Esophagus (tissue), 2 donors: ENCODE measurements around the gene RASSF7. TPM values are rescaled to one million over a fixed set of nuclear protein-coding genes. Genes with fewer than 3 reads are reported as not detected.

Experiments used
- H3K27ac ChIP-seq, 2 donors: one replicate each; pipeline ENCODE4 v1.5.1; 2013; ENCODE audit warnings: low read depth in 2 of 2, mild to moderate bottlenecking in 2 of 2, inconsistent platforms in 1 of 2, low read length in 1 of 2, moderate library complexity in 1 of 2
- H3K27me3 ChIP-seq, 2 donors: one replicate each; pipeline ENCODE4 v1.6.1; 2013; ENCODE audit warnings: low read length in 2 of 2, control low read depth in 1 of 2, mild to moderate bottlenecking in 1 of 2; ENCODE audit not compliant: insufficient read depth in 2 of 2, control insufficient read depth in 1 of 2
- H3K36me3 ChIP-seq, 2 donors: one replicate each; pipeline ENCODE4 v1.6.1; 2013; ENCODE audit warnings: low read length in 1 of 2; ENCODE audit not compliant: control insufficient read depth in 2 of 2, insufficient read depth in 2 of 2
- H3K4me1 ChIP-seq, 2 donors: one replicate each; pipeline ENCODE4 v1.6.1; 2013; ENCODE audit warnings: low read length in 1 of 2; ENCODE audit not compliant: control insufficient read depth in 2 of 2, insufficient read depth in 2 of 2
- H3K4me3 ChIP-seq, 2 donors: one replicate each; pipeline ENCODE4 v1.5.1; 2013; ENCODE audit warnings: low read length in 2 of 2, mild to moderate bottlenecking in 2 of 2, low read depth in 1 of 2, moderate library complexity in 1 of 2
- H3K9me3 ChIP-seq, 2 donors: one replicate each; pipeline ENCODE4 v1.6.1; 2013; ENCODE audit warnings: mild to moderate bottlenecking in 2 of 2, low read depth in 1 of 2, low read length in 1 of 2, moderate library complexity in 1 of 2; ENCODE audit not compliant: control insufficient read depth in 2 of 2, insufficient read depth in 1 of 2
- WGBS, 2 donors: extraction: QIAGEN DNeasy Blood & Tissue Kit; methylation state at CpG; one replicate each; pipeline ENCODE4 v1.1.7; 2013; 5-methylcytosine and 5-hydroxymethylcytosine counted together
- polyA plus RNA-seq, 2 donors: library from polyadenylated mRNA; stranded (reverse); fragments of 200-250 nt; gene quantifications; one replicate each; pipeline ENCODE4 v1.2.3, GENCODE V29; 2013
- donor health status: healthy with polysubstance abuse.
- donor health status: Bipolar disorder and iron deficiency.

RASSF7 gene
- polyA plus RNA-seq, 2 donors, result 46.6 to 82.4 TPM

- no peaks in the 10 kb centered on the region for H3K27me3 ChIP-seq
- H3K36me3 ChIP-seq, result peaks cover 4 to 25% of the 10 kb centered on the region in 2 donors
- no peak overlapping the region for H3K27ac ChIP-seq
- H3K9me3 ChIP-seq, result no peaks in the 10 kb centered on the region
- WGBS, 2 donors, result 82 to 84% methylated on average over 17 of the region's 17 CpGs
- peaks cover 12 to 25% of the 10 kb centered on the region in 2 donors for H3K4me1 ChIP-seq
- H3K4me3 ChIP-seq, result no peak overlapping the region
Observed at GRCh38 chr11:581752-582151, 21.0 kb downstream of the RASSF7 start.

DNA sequence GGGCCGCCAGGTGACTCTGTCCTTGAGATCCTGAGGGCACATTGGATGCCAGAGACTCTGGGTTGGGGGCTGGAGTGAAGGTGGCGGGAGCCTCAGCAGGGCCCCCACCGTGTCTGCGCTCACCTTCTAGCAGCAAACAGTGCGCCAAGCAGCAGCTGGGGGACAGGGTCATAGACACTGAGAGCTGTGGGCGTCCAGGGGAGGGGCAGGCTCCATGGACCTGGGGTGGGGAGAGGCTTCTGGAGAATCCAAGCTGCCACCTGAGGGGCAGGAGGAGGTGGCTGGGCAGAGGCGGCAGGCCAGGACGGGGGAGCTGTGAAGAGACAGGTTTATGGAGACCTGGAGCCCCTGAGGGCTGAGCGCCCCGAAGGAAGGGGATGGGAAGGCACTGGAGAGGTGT, 23.5 kb downstream of the RASSF7 start:
- 97% methylated on average over 10 of the region's 10 CpGs for WGBS, 2 donors
- Histone ChIP-seq H3K4me3 (no peak overlapping the region), H3K9me3 (no peaks in the 10 kb centered on the region), H3K36me3 (peaks cover 14 to 37% of the 10 kb centered on the region in 2 donors), H3K27ac (no peak overlapping the region), H3K4me1 (peaks cover 2 to 10% of the 10 kb centered on the region in 2 donors), H3K27me3 (no peaks in the 10 kb centered on the region)

DNA sequence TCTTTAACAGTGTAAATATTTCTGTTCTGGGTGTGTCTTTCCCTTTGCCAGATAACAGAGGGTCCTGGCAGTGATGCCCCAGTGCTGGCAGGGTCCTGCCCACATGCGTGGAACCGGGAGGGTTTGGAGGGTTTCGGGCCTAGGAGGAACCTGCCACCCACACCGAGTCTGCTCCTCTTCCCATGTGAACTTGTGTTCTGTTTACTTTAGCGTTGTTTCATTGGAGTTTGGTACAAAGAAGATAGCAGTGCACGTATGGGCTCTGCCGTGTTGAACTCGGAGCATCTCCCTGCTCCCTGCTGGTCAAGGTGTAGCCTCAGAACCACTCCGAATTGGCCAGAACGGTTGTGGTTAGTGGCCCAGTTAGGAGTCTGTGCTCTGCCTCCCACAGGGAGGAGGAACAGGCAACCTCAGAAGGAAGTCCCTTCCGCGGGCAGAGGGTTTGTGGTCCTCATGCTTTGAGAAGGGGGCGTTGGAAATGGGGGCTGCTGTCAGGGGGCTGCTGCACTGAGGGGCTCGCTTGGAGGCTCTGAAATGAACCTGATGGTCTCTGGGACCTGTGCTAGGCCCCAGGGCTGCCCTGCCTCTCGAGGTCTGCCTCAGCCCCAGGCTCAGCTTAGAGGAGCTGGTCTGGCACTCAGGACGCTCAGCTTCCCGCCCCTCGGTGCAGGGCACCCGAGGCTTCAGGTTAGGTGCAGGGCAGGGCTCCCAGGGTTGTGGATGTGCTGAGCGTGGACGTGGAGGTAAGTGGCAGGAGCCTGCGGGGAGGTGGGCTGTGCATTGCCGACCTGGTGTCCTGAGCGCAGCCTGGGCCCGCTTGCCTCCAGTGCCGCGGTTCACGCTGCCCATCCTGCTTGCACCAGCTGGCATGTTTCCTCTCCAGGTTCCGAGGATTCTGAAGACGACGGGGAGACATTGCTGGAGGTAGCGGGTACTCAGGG, 25.9 kb downstream of the RASSF7 start:
- 86 to 88% methylated on average over 32 of the region's 32 CpGs for WGBS, 2 donors
- Histone ChIP-seq H3K36me3 (peaks cover 14 to 48% of the 10 kb centered on the region in 2 donors), H3K4me3 (no peak overlapping the region), H3K4me1 (peaks cover 0 to 2% of the 10 kb centered on the region in 2 donors), H3K9me3 (no peaks in the 10 kb centered on the region), H3K27me3 (no peaks in the 10 kb centered on the region), H3K27ac (peak overlapping the region in 1 of 2 donors; percentile 33)

DNA sequence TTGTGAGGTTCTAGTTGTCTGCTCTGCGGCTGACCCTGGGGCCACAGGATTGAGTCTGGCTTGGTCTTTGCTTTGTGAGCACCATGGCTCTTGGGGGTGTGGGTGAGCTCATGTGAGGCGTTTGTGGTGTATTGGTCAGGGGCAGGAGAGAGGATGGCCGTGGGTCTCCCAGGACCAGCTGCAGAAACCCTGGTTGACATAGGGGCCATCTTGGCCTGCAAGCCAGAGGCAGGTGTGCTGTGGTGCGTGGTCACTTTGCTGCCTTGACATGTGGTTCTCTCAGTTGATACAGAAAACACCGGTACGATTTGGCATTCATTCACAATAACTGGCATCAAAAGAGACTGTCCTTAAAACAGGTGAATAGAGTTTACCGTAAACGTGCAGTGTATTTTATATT, 26.8 kb downstream of the RASSF7 start:
- Histone ChIP-seq H3K36me3 (peaks cover 14 to 49% of the 10 kb centered on the region in 2 donors), H3K9me3 (no peaks in the 10 kb centered on the region), H3K27ac (peak overlapping the region; percentile 3 to 33), H3K4me1 (peaks cover 0 to 2% of the 10 kb centered on the region in 2 donors), H3K4me3 (no peak overlapping the region), H3K27me3 (no peaks in the 10 kb centered on the region)
- WGBS, 2 donors, result 77 to 83% methylated on average over 8 of the region's 8 CpGs

DNA sequence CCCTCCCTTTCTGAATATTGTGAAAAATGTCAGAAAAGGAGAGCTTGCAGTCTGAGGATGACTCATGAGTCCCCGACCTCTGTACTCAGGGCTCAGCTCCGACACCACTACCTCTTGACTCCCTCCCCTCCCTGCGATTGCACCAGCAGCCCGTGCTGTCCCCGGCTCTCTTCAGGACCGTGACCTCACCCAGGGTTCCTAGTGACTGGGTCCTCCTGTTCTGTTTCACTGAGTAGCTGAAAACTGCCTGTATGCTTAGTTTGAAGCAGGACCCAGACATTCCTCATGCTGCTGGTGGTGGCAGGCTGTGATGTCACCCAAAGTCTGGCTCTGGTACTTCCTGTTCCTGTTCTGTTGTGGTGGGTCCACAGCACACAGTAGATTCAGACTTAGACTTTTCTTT, 27.2 kb downstream of the RASSF7 start:
- H3K4me1 ChIP-seq, result peaks cover 0 to 2% of the 10 kb centered on the region in 2 donors
- peak overlapping the region; percentile 27 to 61 for H3K27ac ChIP-seq
- peaks cover 19 to 54% of the 10 kb centered on the region in 2 donors for H3K36me3 ChIP-seq
- H3K27me3 ChIP-seq, result no peaks in the 10 kb centered on the region
- WGBS, 2 donors, result 60 to 70% methylated on average over 6 of the region's 6 CpGs
- H3K9me3 ChIP-seq, result no peaks in the 10 kb centered on the region
- H3K4me3 ChIP-seq, result no peak overlapping the region

GRCh38 chr11:589798-590197, 29.0 kb downstream of the RASSF7 start:
- peaks cover 27 to 59% of the 10 kb centered on the region in 2 donors for H3K36me3 ChIP-seq
- H3K27me3 ChIP-seq, result no peaks in the 10 kb centered on the region
- H3K4me1 ChIP-seq, result no peaks in the 10 kb centered on the region
- H3K9me3 ChIP-seq, result no peaks in the 10 kb centered on the region
- WGBS, 2 donors, result 95 to 96% methylated on average over 26 of the region's 26 CpGs
- no peak overlapping the region for H3K27ac ChIP-seq
- H3K4me3 ChIP-seq, result no peak overlapping the region

GRCh38 chr11:590997-591396, 30.2 kb downstream of the RASSF7 start:
- no peaks in the 10 kb centered on the region for H3K27me3 ChIP-seq
- no peaks in the 10 kb centered on the region for H3K9me3 ChIP-seq
- H3K36me3 ChIP-seq, result peaks cover 27 to 65% of the 10 kb centered on the region in 2 donors
- WGBS, 2 donors, result 83 to 88% methylated on average over 11 of the region's 11 CpGs
- H3K27ac ChIP-seq, result no peak overlapping the region
- no peak overlapping the region for H3K4me3 ChIP-seq
- no peaks in the 10 kb centered on the region for H3K4me1 ChIP-seq

- WGBS, 2 donors, result 96% methylated on average over 22 of the region's 22 CpGs
- Histone ChIP-seq H3K4me3 (no peak overlapping the region), H3K9me3 (no peaks in the 10 kb centered on the region), H3K4me1 (no peaks in the 10 kb centered on the region), H3K27me3 (no peaks in the 10 kb centered on the region), H3K36me3 (peaks cover 23 to 64% of the 10 kb centered on the region in 2 donors), H3K27ac (no peak overlapping the region)
Observed at GRCh38 chr11:592501-592900, 31.7 kb downstream of the RASSF7 start.

DNA sequence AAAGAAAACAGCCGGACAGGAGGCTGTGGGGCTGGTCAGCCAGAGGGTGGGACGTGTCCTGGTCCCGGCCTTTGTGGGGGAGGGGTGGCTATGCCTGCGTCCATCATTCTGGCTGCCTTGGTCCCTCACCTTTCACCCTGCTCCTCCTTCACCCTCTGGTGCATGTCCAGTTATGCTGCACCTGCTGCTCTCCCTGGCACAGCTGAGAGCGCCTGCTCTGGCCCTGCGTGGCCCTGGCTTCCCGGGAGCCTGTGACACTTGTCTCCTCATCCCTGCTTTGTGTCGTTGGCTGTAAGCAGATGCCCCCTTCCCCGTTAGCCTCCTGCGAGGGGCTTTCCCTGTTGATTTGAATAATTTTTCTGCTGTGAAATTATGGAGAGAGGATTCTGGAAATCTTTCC, 32.1 kb downstream of the RASSF7 start:
- Histone ChIP-seq H3K4me1 (no peaks in the 10 kb centered on the region), H3K9me3 (no peaks in the 10 kb centered on the region), H3K27ac (no peak overlapping the region), H3K36me3 (peaks cover 22 to 65% of the 10 kb centered on the region in 2 donors), H3K4me3 (no peak overlapping the region), H3K27me3 (no peaks in the 10 kb centered on the region)
- 86 to 87% methylated on average over 10 of the region's 10 CpGs for WGBS, 2 donors

DNA sequence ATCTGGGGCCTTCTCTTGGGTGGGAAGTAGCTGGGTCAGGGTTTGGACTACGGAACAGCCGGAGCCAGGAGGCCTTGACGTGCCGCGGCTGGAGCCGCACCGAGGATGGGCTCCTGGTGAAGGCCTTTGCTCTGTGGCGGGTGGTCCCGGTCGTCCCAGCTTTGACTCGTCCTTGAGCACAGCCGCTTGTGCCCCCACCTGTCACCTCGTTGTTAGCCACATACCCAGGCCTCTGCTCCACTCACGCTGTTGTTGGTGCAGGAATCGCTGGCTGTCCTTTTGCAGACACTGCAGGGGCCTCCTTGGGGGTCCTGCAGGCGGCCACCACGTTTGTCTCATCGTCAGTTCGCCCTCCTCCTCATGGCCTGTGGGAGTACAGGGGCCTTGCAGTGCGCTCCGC, 32.6 kb downstream of the RASSF7 start:
- Histone ChIP-seq H3K36me3 (peaks cover 24 to 68% of the 10 kb centered on the region in 2 donors), H3K4me1 (no peaks in the 10 kb centered on the region), H3K27me3 (no peaks in the 10 kb centered on the region), H3K27ac (no peak overlapping the region), H3K4me3 (no peak overlapping the region), H3K9me3 (no peaks in the 10 kb centered on the region)
- WGBS, 2 donors, result 92 to 93% methylated on average over 19 to 21 of the region's 21 CpGs
